Gastrocnemius medialis (tissue), 4 donors: ENCODE data around the gene DCUN1D1.

Experiments used
- CTCF ChIP-seq, 5 experiments: fragments of 450-650 bp in 3 of 5; fragments of 200-600 bp in 2 of 5; sonication (generic) in 2 of 5; IDR thresholded peaks in 4 of 5; conservative IDR thresholded peaks in 1 of 5; 1 replicate in 4 of 5; 2 replicates in 1 of 5; pipeline ENCODE4 v1.5.1; 2016 to 2019; ENCODE audit warnings: antibody characterized with exemption in 5 of 5, mild to moderate bottlenecking in 3 of 5, moderate library complexity in 3 of 5
- POLR2A ChIP-seq, 2 donors: fragments of 450-650 bp; IDR thresholded peaks; one replicate each; pipeline ENCODE4 v1.6.1; 2017; ENCODE audit warnings: antibody characterized with exemption in 2 of 2, mild to moderate bottlenecking in 2 of 2, moderate library complexity in 2 of 2

- TF ChIP-seq POLR2A (IDR thresholded peaks at IDR 0.05), result no peak
- TF ChIP-seq CTCF (IDR thresholded peaks at IDR 0.05 in 4 of 5, conservative IDR thresholded peaks at IDR 0.05 in 1 of 5), result no peak
These were observed 63.2 kb downstream of the DCUN1D1 start for GRCh38 chr3:182917134-182917533.
